ENCODE data around the gene ANKRD11. TPM values are rescaled to one million over a fixed set of nuclear protein-coding genes. Genes with fewer than 3 reads are reported as not detected.
"Not testable (repeated sequence)": the region's sequence is repeated elsewhere in the genome, so short reads cannot be mapped to it uniquely, and the experiment has no call there.

ANKRD11 gene
- total and polyA plus RNA-seq, 8 donors, result 43.9 to 74.0 (median 46.2) TPM

- FAIRE-seq, result no peak
- Histone ChIP-seq H3K4me3 (no peak overlapping the region), H3K9me3 (no peaks in the 10 kb centered on the region), H3K36me3 (no peaks in the 10 kb centered on the region), H3K4me1 (peaks cover 3 to 53% (median 4%) of the 10 kb centered on the region in 3 donors), H3K27me3 (no peaks in the 10 kb centered on the region), H3K27ac (no peak overlapping the region)
- WGBS, 2 donors, result 77 to 80% methylated on average over 9 of the region's 9 CpGs
- no peak for TF ChIP-seq CTCF (IDR thresholded peaks at IDR 0.05)
- DNase-seq, result peak in 1 of 6 donors; percentile 4
- intact Hi-C loops (cut with DNase I), result no loop called here
- ATAC-seq, result peak in 2 of 4 donors; percentile 26 to 29
These were observed 16.5 kb downstream of the ANKRD11 start for GRCh38 chr16:89473791-89474414.

- TF ChIP-seq CTCF (IDR thresholded peaks at IDR 0.05), result no peak
- WGBS, 2 donors, result 74 to 88% methylated on average over 4 to 7 of the region's 7 CpGs
These were observed 17.1 kb downstream of the ANKRD11 start for GRCh38 chr16:89473136-89473712.

GRCh38 chr16:89472711-89473075, 17.7 kb downstream of the ANKRD11 start:
- Histone ChIP-seq H3K4me1 (peaks cover 0 to 46% (median 3%) of the 10 kb centered on the region in 3 donors), H3K27ac (no peak overlapping the region), H3K4me3 (no peak overlapping the region), H3K36me3 (no peaks in the 10 kb centered on the region), H3K27me3 (no peaks in the 10 kb centered on the region), H3K9me3 (no peaks in the 10 kb centered on the region)
- DNase-seq (peak in 1 of 6 donors; percentile 5), ATAC-seq (no peak), FAIRE-seq (no peak)
- WGBS, 2 donors, result 63 to 64% methylated on average over 2 of the region's 2 CpGs
- TF ChIP-seq CTCF (IDR thresholded peaks at IDR 0.05), result no peak
- intact Hi-C loops (cut with DNase I), result no loop called here

More at GRCh38 chr16:89473136-89473712, 17.1 kb downstream of the ANKRD11 start:
- no peak overlapping the region for H3K27ac ChIP-seq
- H3K9me3 ChIP-seq, result no peaks in the 10 kb centered on the region
- intact Hi-C loops (cut with DNase I), result no loop called here
- H3K4me3 ChIP-seq, result no peak overlapping the region
- H3K36me3 ChIP-seq, result no peaks in the 10 kb centered on the region
- DNase-seq, result no peak
- peaks cover 0 to 46% (median 3%) of the 10 kb centered on the region in 3 donors for H3K4me1 ChIP-seq
- no peak for FAIRE-seq
- ATAC-seq, result no peak
- no peaks in the 10 kb centered on the region for H3K27me3 ChIP-seq

GRCh38 chr16:89467382-89467781, 23.0 kb downstream of the ANKRD11 start:
- DNase-seq, result no peak
- no peaks in the 10 kb centered on the region for H3K9me3 ChIP-seq
- no peak overlapping the region for H3K27ac ChIP-seq
- peaks cover 0 to 10% (median 0%) of the 10 kb centered on the region in 3 donors for H3K4me1 ChIP-seq
- TF ChIP-seq CTCF (IDR thresholded peaks at IDR 0.05), result no peak
- no peak for ATAC-seq
- no peak for FAIRE-seq
- H3K27me3 ChIP-seq, result no peaks in the 10 kb centered on the region
- no peak overlapping the region for H3K4me3 ChIP-seq
- intact Hi-C loops (cut with DNase I), result loop anchor here in 1 of 3 donors (10.0 kb wide), 1 partner anchor 63 kb away; no protein-coding TSS in a partner anchor
- WGBS, 2 donors, result 92 to 95% methylated on average over 7 of the region's 7 CpGs
- H3K36me3 ChIP-seq, result no peaks in the 10 kb centered on the region

- WGBS, 2 donors, result 78 to 83% methylated on average over 5 of the region's 5 CpGs
- Histone ChIP-seq H3K4me1 (peaks cover 0 to 6% (median 0%) of the 10 kb centered on the region in 3 donors), H3K27ac (no peak overlapping the region), H3K27me3 (no peaks in the 10 kb centered on the region), H3K36me3 (no peaks in the 10 kb centered on the region), H3K4me3 (no peak overlapping the region), H3K9me3 (no peaks in the 10 kb centered on the region)
- FAIRE-seq (no peak), DNase-seq (no peak), ATAC-seq (peak in 1 of 4 donors; percentile 10)
- TF ChIP-seq CTCF (IDR thresholded peaks at IDR 0.05), result no peak
- intact Hi-C loops (cut with DNase I), result loop anchor here in 1 of 3 donors (10.0 kb wide), 1 partner anchor 62 kb away; no protein-coding TSS in a partner anchor
These were observed 23.4 kb downstream of the ANKRD11 start for GRCh38 chr16:89466920-89467319.

- ATAC-seq, H3K9me3 ChIP-seq, H3K4me1 ChIP-seq, H3K27ac ChIP-seq, H3K36me3 ChIP-seq, DNase-seq, H3K27me3 ChIP-seq, H3K4me3 ChIP-seq, FAIRE-seq: not testable (repeated sequence)
- 19 to 39% methylated on average over 4 to 5 of the region's 5 CpGs for WGBS, 2 donors
- intact Hi-C loops (cut with DNase I), result loop anchor here in 1 of 3 donors (10.0 kb wide), 1 partner anchor 59 kb away; no protein-coding TSS in a partner anchor
These were observed 27.0 kb downstream of the ANKRD11 start for GRCh38 chr16:89463312-89463711.

GRCh38 chr16:89462639-89463038, 27.7 kb downstream of the ANKRD11 start:
- H3K27ac ChIP-seq, H3K4me1 ChIP-seq, H3K9me3 ChIP-seq, DNase-seq, H3K4me3 ChIP-seq, H3K27me3 ChIP-seq, H3K36me3 ChIP-seq, ATAC-seq, FAIRE-seq: not testable (repeated sequence)
- intact Hi-C loops (cut with DNase I), result loop anchor here in 1 of 3 donors (10.0 kb wide), 1 partner anchor 58 kb away; no protein-coding TSS in a partner anchor
- 92 to 99% methylated on average over 15 to 30 of the region's 30 CpGs for WGBS, 2 donors

Measured in pancreas (tissue), 10 donors.